OCI-M2 (cell line): ENCODE measurements around the gene ACAP1.

Experiments used
- DNase-seq: peaks from one replicate; lab custom pipeline; 2025; ENCODE audit not compliant: unreplicated experiment; lab: John Stamatoyannopoulos, UW

ACAP1 gene

DNA sequence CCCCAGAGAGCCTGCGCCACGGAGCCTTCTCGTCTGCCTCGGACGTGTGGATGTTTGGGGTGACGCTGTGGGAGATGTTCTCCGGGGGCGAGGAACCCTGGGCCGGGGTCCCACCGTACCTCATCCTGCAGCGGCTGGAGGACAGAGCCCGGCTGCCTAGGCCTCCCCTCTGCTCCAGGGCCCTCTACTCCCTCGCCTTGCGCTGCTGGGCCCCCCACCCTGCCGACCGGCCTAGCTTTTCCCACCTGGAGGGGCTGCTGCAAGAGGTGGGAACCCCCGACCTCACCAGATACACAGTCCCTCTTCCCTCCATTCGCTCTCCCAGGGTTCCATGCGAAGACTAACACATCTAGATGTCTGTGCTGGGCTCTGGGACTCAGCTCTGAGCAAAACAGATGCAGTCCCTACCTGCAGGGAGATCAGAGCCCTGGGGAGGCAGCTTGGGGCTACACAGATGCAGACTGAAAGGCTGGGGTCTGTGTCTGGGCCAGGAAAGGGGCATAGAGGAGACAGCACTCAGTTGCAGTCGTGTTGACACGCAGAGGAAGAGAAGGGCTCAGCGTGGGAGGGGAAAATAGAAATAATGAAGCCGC, 48.3 kb downstream of the ACAP1 start:
- DNase-seq: no peak

DNA sequence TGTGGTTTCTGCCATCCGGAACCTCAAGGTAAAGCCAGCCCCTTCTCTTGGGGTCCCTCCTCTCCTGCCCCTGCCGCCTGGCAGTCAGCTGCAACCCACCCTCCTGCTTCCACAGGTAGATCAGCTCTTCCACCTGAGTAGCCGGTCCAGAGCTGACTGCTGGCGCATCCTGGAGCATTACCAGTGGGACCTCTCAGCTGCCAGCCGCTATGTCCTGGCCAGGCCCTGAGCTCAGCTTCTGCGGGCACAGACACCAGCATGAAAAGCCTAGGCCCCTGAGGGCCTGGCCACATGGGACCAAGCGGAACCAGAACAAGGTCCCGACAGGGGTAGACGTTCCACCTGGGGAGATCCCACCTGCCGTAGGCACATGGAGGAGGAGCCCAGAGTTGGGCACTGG, 52.5 kb downstream of the ACAP1 start:
- no peak for DNase-seq

DNA sequence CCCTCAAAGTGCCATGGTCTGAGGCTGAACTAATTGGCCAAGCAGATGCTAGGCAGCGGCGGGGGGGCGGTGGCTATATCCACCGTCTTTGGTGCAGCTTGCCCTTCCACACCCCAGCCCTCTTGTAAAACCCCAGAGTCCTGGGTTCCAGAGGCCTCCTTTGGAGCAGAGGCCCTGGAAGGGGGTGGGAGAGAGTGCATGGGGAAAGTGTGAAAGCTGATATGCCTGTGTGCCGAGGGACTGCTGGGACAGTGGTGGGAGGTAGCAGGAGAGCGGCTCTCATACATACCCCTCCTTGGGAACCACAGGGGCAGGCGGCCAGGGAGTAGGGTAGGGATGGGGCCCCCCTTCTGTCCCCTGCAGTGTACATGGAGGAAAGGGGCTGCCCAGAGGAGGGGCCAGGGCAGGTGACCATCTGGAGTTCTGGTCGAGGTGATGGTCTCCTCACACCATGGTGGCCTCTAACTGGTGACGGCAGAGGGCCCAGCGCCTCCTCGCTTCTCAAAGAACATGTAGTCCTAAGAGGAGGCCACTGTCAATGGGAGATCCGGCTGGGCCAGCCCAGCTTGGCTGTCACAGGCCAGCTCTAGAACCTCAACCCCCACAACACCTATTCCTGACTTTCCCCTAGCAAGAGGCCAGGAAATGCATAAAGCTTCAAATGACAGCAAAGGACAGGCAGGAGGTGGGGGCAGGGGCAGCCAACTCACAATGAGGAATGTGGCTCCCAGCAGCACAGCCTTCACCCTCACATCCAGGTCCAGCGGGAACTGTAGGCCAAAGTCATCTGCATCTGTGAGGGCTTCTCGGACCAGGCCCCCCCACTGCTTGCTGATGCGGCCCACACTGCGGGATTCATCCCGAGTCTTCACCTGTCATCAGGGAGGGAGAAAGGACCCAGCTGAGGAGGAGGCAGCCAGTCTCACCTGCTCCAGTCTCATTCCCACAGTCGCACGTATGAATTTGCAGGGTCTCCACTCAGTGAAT, 53.9 kb downstream of the ACAP1 start:
- no peak for DNase-seq

DNA sequence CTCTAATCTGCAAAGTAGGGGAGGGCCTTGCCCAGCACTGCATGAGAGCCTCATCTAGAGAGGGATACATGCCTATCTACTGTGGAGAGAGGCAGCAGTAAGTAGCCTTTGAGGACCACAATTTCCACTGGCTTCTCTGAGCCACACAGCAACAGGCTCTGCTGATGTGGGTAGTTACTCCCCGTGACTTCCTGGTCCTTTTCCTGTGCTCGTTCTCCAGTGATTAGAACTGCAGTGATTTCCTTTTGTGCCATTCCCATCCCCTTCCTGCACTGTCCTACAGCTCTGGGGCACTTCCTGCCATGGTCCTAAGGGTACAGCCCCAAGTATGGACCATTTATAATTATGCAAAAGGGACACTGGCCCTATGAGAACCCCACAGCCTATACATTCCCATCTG, 55.0 kb downstream of the ACAP1 start:
- DNase-seq: no peak

DNA sequence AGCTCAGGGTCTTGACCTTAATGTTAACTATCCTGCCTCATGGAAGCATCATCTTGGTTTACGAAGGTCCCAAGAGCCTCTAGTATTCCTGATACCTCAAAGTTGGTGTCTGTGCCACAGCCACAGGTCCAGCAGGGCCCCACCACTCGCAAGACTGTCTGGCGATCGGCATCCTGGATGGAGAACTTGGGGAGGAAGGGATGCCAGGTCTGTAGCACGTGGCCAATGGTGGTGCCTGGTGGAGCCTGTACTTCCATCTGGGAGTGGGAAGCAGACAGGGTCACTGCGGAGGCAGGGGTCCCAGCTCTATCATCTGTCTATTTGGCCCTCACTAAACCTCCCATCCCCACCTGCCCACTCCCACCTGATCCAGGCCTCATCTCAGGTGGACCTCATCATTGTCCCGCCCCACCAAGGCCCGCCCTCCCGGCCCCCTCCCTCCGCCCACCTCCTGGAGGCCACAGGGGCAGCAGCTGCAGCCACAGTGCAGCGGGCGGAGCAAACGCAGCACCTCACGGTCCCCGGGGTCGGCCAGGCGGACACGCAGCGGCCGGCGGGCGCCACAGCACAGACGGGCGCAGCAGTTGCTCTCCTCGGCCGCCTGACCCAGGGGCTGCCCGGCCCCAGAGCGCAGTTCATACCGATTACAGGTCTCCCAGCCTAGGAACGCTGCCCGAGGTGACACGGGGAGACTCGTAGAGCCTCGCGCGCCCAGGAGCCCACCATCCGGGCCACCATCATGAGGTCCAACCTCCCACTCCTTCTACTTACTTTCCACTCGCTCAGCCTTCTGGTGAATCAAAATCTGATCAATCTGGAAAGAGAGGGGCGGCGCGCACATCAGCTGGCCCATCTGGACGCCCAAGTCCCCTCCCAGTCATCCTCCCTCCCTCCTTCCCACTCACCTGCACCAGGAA, 56.6 kb downstream of the ACAP1 start:
- DNase-seq: no peak

DNA sequence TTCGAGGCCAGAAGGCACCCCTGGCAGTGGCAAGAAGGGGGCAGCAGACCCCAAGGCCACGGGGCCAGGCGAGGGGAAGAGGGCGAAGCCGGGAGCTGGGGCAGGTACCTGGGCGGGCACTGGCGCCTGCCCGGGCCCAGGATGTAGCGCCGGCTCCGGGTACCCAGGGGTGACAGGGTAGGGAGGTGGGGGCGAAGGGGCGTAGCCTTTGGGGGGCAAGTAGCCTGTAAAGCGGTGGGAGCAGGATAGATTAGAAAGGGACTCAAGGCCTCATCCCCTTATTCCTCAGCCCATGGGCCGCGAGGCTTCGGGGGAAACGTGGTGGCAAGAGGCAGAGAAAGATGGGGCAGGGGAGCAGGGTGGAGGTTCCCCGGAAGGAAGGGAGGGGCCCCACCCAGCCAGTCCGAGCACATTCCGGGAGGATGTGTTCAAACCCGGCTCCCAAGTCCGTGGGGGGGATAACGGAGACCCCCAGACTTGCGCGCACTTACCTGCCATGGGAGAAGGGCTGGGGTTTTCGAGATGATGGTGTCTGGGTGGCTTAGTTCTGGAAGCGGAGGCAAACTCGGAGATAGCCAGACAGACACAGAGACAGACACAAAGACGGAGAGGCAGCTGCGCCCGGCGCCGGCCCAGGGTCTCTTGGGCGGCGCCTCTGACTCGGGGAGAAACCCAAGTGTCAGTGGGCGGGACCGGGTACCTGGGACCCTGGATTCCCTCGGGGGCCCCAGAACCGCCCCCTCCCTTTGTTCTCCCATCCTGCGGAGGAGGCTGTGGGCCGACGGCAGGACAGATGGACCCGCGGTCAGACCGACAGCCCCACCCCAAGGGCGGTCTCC, 57.5 kb downstream of the ACAP1 start:
- no peak for DNase-seq

DNA sequence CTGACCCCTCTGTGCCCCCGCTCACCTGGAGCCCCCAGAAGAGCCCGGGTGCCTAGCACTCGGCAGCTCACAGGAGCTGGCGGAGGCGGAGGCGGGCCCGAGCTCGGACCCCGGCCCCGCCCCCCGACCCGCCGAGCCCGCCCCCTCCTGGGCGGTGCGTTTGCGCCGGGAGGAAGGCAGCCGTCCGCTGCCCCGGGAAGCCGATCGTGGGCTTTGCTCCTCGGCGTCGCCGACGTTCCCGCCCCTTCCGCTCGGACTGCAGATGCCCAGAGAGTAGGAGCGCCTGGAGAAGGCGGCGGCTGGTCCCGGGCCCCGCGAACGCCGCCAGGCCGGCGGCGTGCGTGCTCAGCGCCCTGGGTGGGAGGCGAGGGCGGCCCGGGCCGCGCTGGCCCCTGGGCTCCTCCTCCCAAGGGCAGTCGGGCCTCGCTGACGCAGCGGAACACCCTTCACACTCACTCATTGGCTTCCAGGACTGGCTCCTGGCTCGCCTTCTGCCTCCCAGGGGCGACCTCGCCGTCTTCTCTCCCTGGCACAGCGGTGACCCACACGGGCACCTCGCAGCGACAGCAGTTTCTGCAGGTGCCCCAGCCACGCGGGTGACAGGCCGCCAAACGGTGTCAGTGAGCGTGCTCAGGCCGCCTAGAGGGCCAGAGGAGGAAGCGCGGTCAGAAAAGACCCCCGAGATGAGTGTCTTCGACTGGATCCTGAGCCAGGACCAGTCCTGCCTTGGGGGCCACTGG, 58.3 kb downstream of the ACAP1 start, which contains the start of gene PLSCR3:
Gene PLSCR3 (minus strand): TSS at position 74 of the 740 bp plus-strand sequence. CDS start 415 bp downstream, outside the sequence.
- peak; percentile 6 for DNase-seq

DNA sequence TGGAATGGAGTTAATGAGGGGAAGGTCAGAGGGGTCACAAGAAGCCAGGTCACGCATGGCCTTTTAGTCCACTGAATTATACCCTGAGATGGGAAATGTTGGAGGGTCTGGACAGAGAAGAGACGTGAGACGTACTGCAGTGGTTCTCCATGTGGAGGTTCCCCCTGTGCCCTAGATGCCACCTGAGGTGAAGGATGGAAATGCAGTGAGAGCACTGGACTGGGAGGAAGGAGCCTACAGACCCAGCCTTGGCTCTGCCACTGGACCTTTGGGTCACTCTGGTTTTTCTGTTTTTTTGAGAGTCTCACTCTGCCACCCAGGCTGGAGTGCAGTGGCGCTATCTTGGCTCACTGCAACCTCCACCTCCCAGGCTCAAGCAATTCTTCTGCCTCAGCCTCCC, 59.8 kb downstream of the ACAP1 start:
- DNase-seq: no peak

DNA sequence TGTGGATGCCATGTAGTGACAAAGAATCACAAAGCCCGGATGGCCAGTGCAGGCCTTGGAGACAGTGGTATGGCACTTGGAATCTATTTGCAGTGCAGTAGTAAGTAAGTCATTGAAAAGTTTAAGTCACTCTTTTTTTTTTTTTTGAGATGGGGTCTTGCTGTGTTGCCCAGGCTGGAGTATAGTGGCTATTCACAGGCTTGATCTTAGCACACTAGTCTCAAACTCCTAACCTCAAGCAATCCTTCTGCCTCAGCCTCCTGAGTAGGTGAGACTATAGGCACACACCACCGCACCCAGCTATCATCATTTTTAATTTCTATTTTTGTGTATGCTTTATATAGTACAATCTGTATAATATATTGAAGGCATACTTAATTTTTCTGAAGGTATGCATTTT, 62.3 kb downstream of the ACAP1 start:
- no peak for DNase-seq
